Stomach (tissue), 9 donors: ENCODE data around the gene FBXO48. TPM values are rescaled to one million over a fixed set of nuclear protein-coding genes. Genes with fewer than 3 reads are reported as not detected.
"Not testable (repeated sequence)": the region's sequence is repeated elsewhere in the genome, so short reads cannot be mapped to it uniquely, and the experiment has no call there.

Experiments used
- DNase-seq, 2 donors: peaks; one replicate each; pipeline versions ENCODE4 v3.0.0 to v3.0.0-alpha.2; 2013 to 2019
- H3K27ac ChIP-seq, 5 donors: fragments of 200-600 bp in 4 of 5; sonication (generic) in 4 of 5; one replicate each; pipeline ENCODE4 v1.5.1; 2013 to 2019; ENCODE audit warnings: mild to moderate bottlenecking in 1 of 5, moderate library complexity in 1 of 5
- H3K27me3 ChIP-seq, 3 donors: fragments of 200-600 bp; sonication (generic); one replicate each; pipeline ENCODE4 v1.5.1; 2017 to 2019; ENCODE audit warnings: mixed run types in 1 of 3
- H3K36me3 ChIP-seq, 4 donors: fragments of 200-600 bp; sonication (generic); 1 replicate in 3 of 4; 2 replicates in 1 of 4; pipeline ENCODE4 v1.5.1; 2016 to 2019
- H3K4me1 ChIP-seq, 4 donors: fragments of 200-600 bp; sonication (generic); one replicate each; pipeline ENCODE4 v1.5.1; 2016 to 2019
- H3K4me3 ChIP-seq, 4 donors: fragments of 200-600 bp; sonication (generic) in 3 of 4; one replicate each; pipeline ENCODE4 v1.5.1; 2016 to 2019; ENCODE audit warnings: mild to moderate bottlenecking in 1 of 4
- H3K9me3 ChIP-seq, 4 donors: fragments of 200-600 bp; sonication (generic); one replicate each; pipeline ENCODE4 v1.5.1; 2016 to 2019
- EP300 ChIP-seq: sonication (generic); formaldehyde crosslinking; IDR thresholded peaks from one replicate; pipeline ENCODE4 v1.6.1; 2017; ENCODE audit warnings: antibody characterized with exemption
- POLR2A ChIP-seq, 4 donors: fragments of 450-650 bp; IDR thresholded peaks; one replicate each; pipeline ENCODE4 v1.6.1; 2016; ENCODE audit warnings: antibody characterized with exemption in 4 of 4, control low read depth in 2 of 4, mild to moderate bottlenecking in 1 of 4, moderate library complexity in 1 of 4
- POLR2AphosphoS5 ChIP-seq, 3 donors: sonication (generic); formaldehyde crosslinking; IDR thresholded peaks; one replicate each; pipeline ENCODE4 v1.6.1; 2016; ENCODE audit warnings: antibody characterized with exemption in 3 of 3
- WGBS, 5 donors: extraction: QIAGEN DNeasy Blood & Tissue Kit in 3 of 5; methylation state at CpG; one replicate each; pipeline versions ENCODE4 v1.1.5 to v1.1.7; 2013 to 2018; 5-methylcytosine and 5-hydroxymethylcytosine counted together
- intact Hi-C: fragments of 100-400 bp; cut with DNase I; formaldehyde crosslinking; loops from one replicate; pipeline ENCODE4 v1.15.1; 2023; ENCODE audit warnings: low total_unique reads
- polyA plus RNA-seq, 3 donors: library from polyadenylated mRNA; stranded (reverse); fragments of 200-250 nt; gene quantifications; one replicate each; pipeline ENCODE4 v1.2.3, GENCODE V29; 2013
- total RNA-seq, 5 donors: library from RNA; depleted of rRNA; stranded (reverse); fragments of >200 nt; gene quantifications; one replicate each; pipeline versions ENCODE4 v1.1.0 to v1.2.3, GENCODE V29; 2014 to 2016
- TF ChIP-seq, protein P1 (sequence below), 7 experiments: fragments of 450-650 bp in 4 of 7; fragments of 200-600 bp in 3 of 7; sonication (generic) in 3 of 7; IDR thresholded peaks; one replicate each; pipeline ENCODE4 v1.5.1; 2016 to 2019; ENCODE audit warnings: antibody characterized with exemption in 7 of 7, control low read depth in 2 of 7, mild to moderate bottlenecking in 1 of 7
- donor health status: healthy with polysubstance abuse.
- donor health status: Bipolar disorder and iron deficiency.
- donor health status: healthy.

FBXO48 gene
- total and polyA plus RNA-seq, 8 donors: 0.43 to 1.2 (median 0.58) TPM; not detected in 1

GRCh38 chr2:68500649-68501048 lies 33.6 kb upstream of the FBXO48 start:
- Histone ChIP-seq H3K4me1 (no peaks in the 10 kb centered on the region), H3K9me3 (peaks cover 0 to 17% (median 12%) of the 10 kb centered on the region in 4 donors), H3K4me3 (no peak overlapping the region), H3K27ac (no peak overlapping the region), H3K27me3 (no peaks in the 10 kb centered on the region), H3K36me3 (peaks cover 0 to 2% (median 0%) of the 10 kb centered on the region in 4 donors)
- no peak for DNase-seq
- TF ChIP-seq, protein P1, sequence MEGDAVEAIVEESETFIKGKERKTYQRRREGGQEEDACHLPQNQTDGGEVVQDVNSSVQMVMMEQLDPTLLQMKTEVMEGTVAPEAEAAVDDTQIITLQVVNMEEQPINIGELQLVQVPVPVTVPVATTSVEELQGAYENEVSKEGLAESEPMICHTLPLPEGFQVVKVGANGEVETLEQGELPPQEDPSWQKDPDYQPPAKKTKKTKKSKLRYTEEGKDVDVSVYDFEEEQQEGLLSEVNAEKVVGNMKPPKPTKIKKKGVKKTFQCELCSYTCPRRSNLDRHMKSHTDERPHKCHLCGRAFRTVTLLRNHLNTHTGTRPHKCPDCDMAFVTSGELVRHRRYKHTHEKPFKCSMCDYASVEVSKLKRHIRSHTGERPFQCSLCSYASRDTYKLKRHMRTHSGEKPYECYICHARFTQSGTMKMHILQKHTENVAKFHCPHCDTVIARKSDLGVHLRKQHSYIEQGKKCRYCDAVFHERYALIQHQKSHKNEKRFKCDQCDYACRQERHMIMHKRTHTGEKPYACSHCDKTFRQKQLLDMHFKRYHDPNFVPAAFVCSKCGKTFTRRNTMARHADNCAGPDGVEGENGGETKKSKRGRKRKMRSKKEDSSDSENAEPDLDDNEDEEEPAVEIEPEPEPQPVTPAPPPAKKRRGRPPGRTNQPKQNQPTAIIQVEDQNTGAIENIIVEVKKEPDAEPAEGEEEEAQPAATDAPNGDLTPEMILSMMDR (IDR thresholded peaks at IDR 0.05): no peak
- no peak for TF ChIP-seq POLR2A (IDR thresholded peaks at IDR 0.05)
- no peak for TF ChIP-seq EP300
- no peak for TF ChIP-seq POLR2AphosphoS5 (IDR thresholded peaks at IDR 0.05)
- 78 to 96% (median 85%) methylated on average over 4 of the region's 4 CpGs for WGBS, 5 donors
- intact Hi-C loops: no loop called here

- Histone ChIP-seq H3K27me3 (no peaks in the 10 kb centered on the region), H3K9me3 (peaks cover 0 to 20% (median 14%) of the 10 kb centered on the region in 4 donors), H3K4me3 (no peak overlapping the region), H3K36me3 (no peaks in the 10 kb centered on the region), H3K4me1 (no peaks in the 10 kb centered on the region), H3K27ac (no peak overlapping the region)
- no peak for DNase-seq
- intact Hi-C loops: no loop called here
- TF ChIP-seq POLR2A (IDR thresholded peaks at IDR 0.05): no peak
Measured at GRCh38 chr2:68499133-68499532, 32.0 kb upstream of the FBXO48 start.

- no peak for DNase-seq
- Histone ChIP-seq H3K9me3 (peaks cover 0 to 13% (median 10%) of the 10 kb centered on the region in 4 donors), H3K4me3 (no peak overlapping the region), H3K36me3 (no peaks in the 10 kb centered on the region), H3K4me1 (peaks cover 0 to 9% (median 2%) of the 10 kb centered on the region in 4 donors), H3K27me3 (no peaks in the 10 kb centered on the region), H3K27ac (no peak overlapping the region)
- TF ChIP-seq, protein P1 (IDR thresholded peaks at IDR 0.05): no peak
- TF ChIP-seq POLR2A (IDR thresholded peaks at IDR 0.05): no peak
- TF ChIP-seq POLR2AphosphoS5 (IDR thresholded peaks at IDR 0.05): no peak
- no peak for TF ChIP-seq EP300
- intact Hi-C loops: no loop called here
- 89 to 96% (median 92%) methylated on average over 1 of the region's 1 CpG for WGBS, 5 donors
Measured at GRCh38 chr2:68491582-68491981, 24.5 kb upstream of the FBXO48 start.

GRCh38 chr2:68489282-68489681 lies 22.2 kb upstream of the FBXO48 start:
- Histone ChIP-seq H3K4me1 (peaks cover 0 to 9% (median 2%) of the 10 kb centered on the region in 4 donors), H3K27me3 (no peaks in the 10 kb centered on the region), H3K27ac (no peak overlapping the region), H3K4me3 (no peak overlapping the region), H3K36me3 (no peaks in the 10 kb centered on the region), H3K9me3 (no peaks in the 10 kb centered on the region)
- DNase-seq: no peak
- 68 to 91% (median 84%) methylated on average over 1 of the region's 1 CpG for WGBS, 5 donors
- TF ChIP-seq POLR2AphosphoS5 (IDR thresholded peaks at IDR 0.05) (no peak), POLR2A (IDR thresholded peaks at IDR 0.05) (no peak), EP300 (no peak)
- TF ChIP-seq, protein P1 (IDR thresholded peaks at IDR 0.05): no peak
- intact Hi-C loops: loop anchor here (10.0 kb wide), 1 partner anchor 436 kb away; no protein-coding TSS in a partner anchor

GRCh38 chr2:68488605-68489004 lies 21.5 kb upstream of the FBXO48 start:
- H3K36me3 ChIP-seq, H3K4me3 ChIP-seq, H3K27me3 ChIP-seq, H3K9me3 ChIP-seq, H3K27ac ChIP-seq, H3K4me1 ChIP-seq, DNase-seq: not testable (repeated sequence)
- 45 to 67% (median 59%) methylated on average over 1 of the region's 1 CpG for WGBS, 5 donors
- intact Hi-C loops: loop anchor here (10.0 kb wide), 1 partner anchor 436 kb away; no protein-coding TSS in a partner anchor
